ENCODE results near the gene CERK.

CERK gene

DNA sequence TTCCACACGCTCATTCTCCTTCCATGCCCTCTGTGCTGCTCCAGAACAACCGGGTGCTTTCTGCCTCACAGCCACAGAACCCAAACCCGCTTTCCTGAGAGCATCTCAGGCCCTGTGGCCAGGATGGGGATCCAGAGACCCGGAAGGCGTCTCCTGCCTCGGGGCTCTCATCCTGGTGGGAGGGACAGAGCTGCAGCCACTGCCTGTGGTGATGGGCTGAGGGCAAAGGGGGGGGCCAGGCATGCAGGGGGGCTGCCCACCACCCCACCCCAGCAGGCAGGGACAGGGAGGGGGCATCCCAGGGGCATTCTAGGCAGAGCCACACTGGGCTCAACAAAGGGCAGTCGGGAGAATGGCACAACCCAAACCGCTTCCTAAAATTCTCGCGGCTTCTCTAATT lies 41.4 kb downstream of the CERK start:
- TF ChIP-seq POLR2AphosphoS5 (IDR thresholded peaks at IDR 0.05; ENCODE audit: low read depth, low read length) = no peak

DNA sequence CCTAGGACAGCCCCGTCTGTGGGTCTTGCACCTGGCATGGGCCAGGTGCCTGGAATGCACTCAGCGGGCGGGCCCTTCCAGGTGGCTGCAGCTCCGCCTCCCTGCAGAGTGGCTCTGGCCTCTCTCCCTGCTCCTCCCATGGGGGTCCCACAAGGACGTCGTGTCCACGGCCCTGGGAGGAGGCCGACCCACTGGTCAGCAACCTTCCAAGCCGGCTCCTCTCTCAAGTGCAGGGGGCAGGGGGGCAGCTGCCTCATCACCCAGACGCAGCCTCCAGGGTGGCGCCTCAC lies 41.9 kb downstream of the CERK start:
- TF ChIP-seq TAF1 (IDR thresholded peaks at IDR 0.05; ENCODE audit: borderline replicate concordance, insufficient read depth, low read length) (no peak), FOXP2 (optimal IDR thresholded peaks at IDR 0.05; ENCODE audit: borderline replicate concordance, extremely low read depth, extremely low read length, insufficient read depth) (no peak), SIN3A (IDR thresholded peaks at IDR 0.05; ENCODE audit: borderline replicate concordance, insufficient read depth, low read length) (no peak), POLR2AphosphoS5 (IDR thresholded peaks at IDR 0.05; ENCODE audit: low read depth, low read length) (no peak)
- TF ChIP-seq, protein P1, sequence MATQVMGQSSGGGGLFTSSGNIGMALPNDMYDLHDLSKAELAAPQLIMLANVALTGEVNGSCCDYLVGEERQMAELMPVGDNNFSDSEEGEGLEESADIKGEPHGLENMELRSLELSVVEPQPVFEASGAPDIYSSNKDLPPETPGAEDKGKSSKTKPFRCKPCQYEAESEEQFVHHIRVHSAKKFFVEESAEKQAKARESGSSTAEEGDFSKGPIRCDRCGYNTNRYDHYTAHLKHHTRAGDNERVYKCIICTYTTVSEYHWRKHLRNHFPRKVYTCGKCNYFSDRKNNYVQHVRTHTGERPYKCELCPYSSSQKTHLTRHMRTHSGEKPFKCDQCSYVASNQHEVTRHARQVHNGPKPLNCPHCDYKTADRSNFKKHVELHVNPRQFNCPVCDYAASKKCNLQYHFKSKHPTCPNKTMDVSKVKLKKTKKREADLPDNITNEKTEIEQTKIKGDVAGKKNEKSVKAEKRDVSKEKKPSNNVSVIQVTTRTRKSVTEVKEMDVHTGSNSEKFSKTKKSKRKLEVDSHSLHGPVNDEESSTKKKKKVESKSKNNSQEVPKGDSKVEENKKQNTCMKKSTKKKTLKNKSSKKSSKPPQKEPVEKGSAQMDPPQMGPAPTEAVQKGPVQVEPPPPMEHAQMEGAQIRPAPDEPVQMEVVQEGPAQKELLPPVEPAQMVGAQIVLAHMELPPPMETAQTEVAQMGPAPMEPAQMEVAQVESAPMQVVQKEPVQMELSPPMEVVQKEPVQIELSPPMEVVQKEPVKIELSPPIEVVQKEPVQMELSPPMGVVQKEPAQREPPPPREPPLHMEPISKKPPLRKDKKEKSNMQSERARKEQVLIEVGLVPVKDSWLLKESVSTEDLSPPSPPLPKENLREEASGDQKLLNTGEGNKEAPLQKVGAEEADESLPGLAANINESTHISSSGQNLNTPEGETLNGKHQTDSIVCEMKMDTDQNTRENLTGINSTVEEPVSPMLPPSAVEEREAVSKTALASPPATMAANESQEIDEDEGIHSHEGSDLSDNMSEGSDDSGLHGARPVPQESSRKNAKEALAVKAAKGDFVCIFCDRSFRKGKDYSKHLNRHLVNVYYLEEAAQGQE (IDR thresholded peaks at IDR 0.05; ENCODE audit: insufficient read depth in 1 of 2, low read depth in 2 of 2, low read length in 2 of 2) = no peak

DNA sequence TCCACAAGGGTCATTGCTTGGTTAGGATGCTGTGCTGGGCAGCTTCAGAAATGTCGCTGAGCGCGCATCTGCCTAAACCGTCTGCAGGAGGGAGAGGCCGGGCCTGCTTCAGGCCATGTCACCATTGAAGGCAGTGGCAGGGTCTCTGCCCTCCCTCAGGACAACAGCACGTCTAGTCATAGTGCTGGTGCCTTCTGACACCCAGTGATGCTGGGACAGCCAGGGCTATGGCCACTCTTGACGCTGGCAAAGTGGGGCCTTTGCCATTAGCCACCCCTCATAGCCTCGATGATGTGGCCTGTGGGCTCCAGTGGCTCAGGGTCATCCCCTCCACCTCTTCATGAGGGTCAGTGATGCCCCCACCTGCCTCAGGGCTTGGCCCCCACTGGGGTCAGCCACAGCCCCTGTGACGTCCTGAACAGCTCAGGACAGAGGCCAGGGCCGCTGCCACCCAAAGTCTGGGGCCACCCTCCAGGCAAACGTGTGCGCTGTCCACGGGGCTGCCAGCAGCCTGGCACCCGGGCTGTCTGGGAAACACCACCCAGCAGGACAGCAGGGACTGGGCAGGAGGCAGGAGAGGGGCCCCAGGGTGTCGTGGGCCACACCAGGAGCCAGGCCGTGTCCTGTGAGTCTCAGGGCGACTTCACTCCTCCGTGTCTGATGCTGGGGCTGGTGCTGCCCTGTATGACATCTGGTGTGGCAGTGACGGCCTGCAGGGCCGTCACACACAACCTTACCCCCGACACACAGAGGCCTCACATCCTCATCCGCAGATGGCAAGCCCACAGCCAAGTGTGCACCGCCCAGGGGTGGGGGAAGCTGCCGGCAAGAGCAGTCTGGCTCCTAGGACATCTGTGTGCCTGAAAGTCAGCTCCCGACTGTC lies 42.5 kb downstream of the CERK start:
- TF ChIP-seq SIN3A (IDR thresholded peaks at IDR 0.05; ENCODE audit: borderline replicate concordance, insufficient read depth, low read length) (no peak), TAF1 (IDR thresholded peaks at IDR 0.05; ENCODE audit: borderline replicate concordance, insufficient read depth, low read length) (no peak), FOXP2 (optimal IDR thresholded peaks at IDR 0.05; ENCODE audit: borderline replicate concordance, extremely low read depth, extremely low read length, insufficient read depth) (no peak), POLR2AphosphoS5 (IDR thresholded peaks at IDR 0.05; ENCODE audit: low read depth, low read length) (no peak)
- TF ChIP-seq, protein P1 (IDR thresholded peaks at IDR 0.05; ENCODE audit: insufficient read depth in 1 of 2, low read depth in 2 of 2, low read length in 2 of 2) = no peak

DNA sequence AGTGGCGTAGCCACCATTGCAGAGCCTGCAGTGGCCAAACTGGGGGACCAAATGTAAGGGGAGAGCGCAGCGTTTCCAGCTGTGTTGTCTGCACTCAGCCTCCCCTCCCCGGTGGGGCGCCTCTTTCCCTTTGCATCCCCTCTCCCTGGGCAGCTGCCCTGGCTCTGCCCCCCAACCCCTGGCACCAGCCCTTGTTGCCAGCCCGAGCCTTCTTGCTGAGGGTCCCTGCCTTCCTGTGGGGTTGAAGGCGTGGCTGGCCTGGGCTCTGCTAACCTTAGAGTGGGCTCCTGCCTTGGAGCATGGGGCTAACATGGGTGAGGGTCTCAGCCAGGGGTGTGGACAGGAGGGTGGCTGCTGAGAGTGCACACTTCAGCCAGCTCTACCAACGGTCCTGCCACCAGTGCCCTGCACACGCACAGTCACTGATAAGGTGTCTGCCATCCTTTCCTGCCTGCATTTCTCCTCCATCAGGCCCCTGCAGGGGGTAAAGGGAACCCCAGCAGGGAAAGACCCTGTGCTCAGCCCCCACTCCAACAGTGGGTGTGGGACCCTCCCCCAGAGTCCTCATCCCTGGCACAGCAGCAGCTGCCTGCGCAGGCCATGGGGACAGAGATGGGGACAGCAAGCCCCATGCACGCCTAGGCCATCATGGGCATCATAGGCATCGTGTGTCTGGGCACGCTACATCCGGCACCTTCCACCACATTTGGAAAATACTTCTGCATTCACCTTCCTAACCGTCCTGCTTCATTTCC lies 43.5 kb downstream of the CERK start:
- TF ChIP-seq TAF1 (IDR thresholded peaks at IDR 0.05; ENCODE audit: borderline replicate concordance, insufficient read depth, low read length) (no peak), SIN3A (IDR thresholded peaks at IDR 0.05; ENCODE audit: borderline replicate concordance, insufficient read depth, low read length) (no peak), FOXP2 (optimal IDR thresholded peaks at IDR 0.05; ENCODE audit: borderline replicate concordance, extremely low read depth, extremely low read length, insufficient read depth) (no peak), POLR2AphosphoS5 (IDR thresholded peaks at IDR 0.05; ENCODE audit: low read depth, low read length) (no peak)
- TF ChIP-seq, protein P1 (IDR thresholded peaks at IDR 0.05; ENCODE audit: insufficient read depth in 1 of 2, low read depth in 2 of 2, low read length in 2 of 2) = no peak

DNA sequence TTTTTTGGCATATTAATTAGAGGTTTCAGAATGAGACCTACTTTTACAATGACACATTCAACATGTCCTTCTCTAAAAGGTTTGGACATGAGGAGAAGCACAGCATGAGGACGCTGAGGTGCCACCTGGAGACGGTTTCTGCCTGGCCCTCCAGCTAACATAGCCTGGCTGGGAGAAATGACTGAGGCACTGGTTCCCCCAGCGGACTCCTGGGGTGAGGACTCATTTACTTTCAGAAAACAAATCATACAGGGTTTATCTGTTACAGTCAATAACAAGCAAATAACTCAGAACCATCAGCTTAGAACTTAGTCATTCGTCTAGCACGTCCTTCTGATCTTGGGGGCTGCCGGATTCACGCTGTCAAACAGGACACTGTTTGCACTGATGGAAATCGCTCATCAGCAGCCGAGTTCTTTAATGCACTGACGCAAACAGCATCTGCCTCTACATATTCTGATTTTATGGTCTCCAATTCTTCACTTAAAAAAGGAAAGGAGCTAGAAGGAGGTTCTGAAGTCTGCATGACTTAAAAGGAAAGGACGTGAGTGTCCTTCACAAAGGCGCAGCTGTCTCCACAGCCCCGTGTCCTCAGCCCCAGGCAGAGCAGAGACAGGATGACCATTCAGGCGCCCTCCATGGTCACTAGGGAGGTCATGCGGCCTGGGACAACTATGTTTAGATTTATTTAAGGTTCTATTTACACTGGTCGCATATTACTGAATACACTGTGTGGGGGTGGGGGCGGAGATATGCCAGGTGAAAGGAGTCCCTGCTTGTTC lies 44.2 kb downstream of the CERK start:
- TF ChIP-seq POLR2AphosphoS5 (IDR thresholded peaks at IDR 0.05; ENCODE audit: low read depth, low read length) (no peak), FOXP2 (optimal IDR thresholded peaks at IDR 0.05; ENCODE audit: borderline replicate concordance, extremely low read depth, extremely low read length, insufficient read depth) (no peak), SIN3A (IDR thresholded peaks at IDR 0.05; ENCODE audit: borderline replicate concordance, insufficient read depth, low read length) (no peak), TAF1 (IDR thresholded peaks at IDR 0.05; ENCODE audit: borderline replicate concordance, insufficient read depth, low read length) (no peak)
- TF ChIP-seq, protein P1 (IDR thresholded peaks at IDR 0.05; ENCODE audit: insufficient read depth in 1 of 2, low read depth in 2 of 2, low read length in 2 of 2) = no peak

Measured in PFSK-1 (cell line).